ENCODE results near the gene ZBED4.

The ZBED4 gene

GRCh38 chr22:49884075-49884474 is 30.4 kb downstream of the ZBED4 start:
- TF ChIP-seq CTCF (conservative IDR thresholded peaks at IDR 0.05; ENCODE audit: low read depth, low read length) = no peak
- H3K4me3 ChIP-seq (ENCODE audit: low read length) = no peak overlapping the region
- DNase-seq (ENCODE audit: low read depth) = no peak

- H3K4me3 ChIP-seq (ENCODE audit: low read length) = no peak overlapping the region
- no peak for TF ChIP-seq CTCF (conservative IDR thresholded peaks at IDR 0.05; ENCODE audit: low read depth, low read length)
- no peak for DNase-seq (ENCODE audit: low read depth)
Measured at GRCh38 chr22:49884503-49885260, 31.0 kb downstream of the ZBED4 start.

- no peak for TF ChIP-seq CTCF (conservative IDR thresholded peaks at IDR 0.05; ENCODE audit: low read depth, low read length)
- no peak for DNase-seq (ENCODE audit: low read depth)
- no peak overlapping the region for H3K4me3 ChIP-seq (ENCODE audit: low read length)
Measured at GRCh38 chr22:49885281-49885680, 31.6 kb downstream of the ZBED4 start.

GRCh38 chr22:49885881-49886280 is 32.2 kb downstream of the ZBED4 start:
- TF ChIP-seq CTCF (conservative IDR thresholded peaks at IDR 0.05; ENCODE audit: low read depth, low read length) = no peak
- DNase-seq (ENCODE audit: low read depth) = no peak
- H3K4me3 ChIP-seq (ENCODE audit: low read length) = no peak overlapping the region

- DNase-seq (ENCODE audit: low read depth) = no peak
- H3K4me3 ChIP-seq (ENCODE audit: low read length) = no peak overlapping the region
- TF ChIP-seq CTCF (conservative IDR thresholded peaks at IDR 0.05; ENCODE audit: low read depth, low read length) = no peak
Measured at GRCh38 chr22:49886346-49887063, 32.9 kb downstream of the ZBED4 start.

GRCh38 chr22:49887064-49887451 is 33.4 kb downstream of the ZBED4 start:
- no peak for DNase-seq (ENCODE audit: low read depth)
- TF ChIP-seq CTCF (conservative IDR thresholded peaks at IDR 0.05; ENCODE audit: low read depth, low read length) = no peak
- H3K4me3 ChIP-seq (ENCODE audit: low read length) = no peak overlapping the region

- TF ChIP-seq CTCF (conservative IDR thresholded peaks at IDR 0.05; ENCODE audit: low read depth, low read length) = no peak
- no peak for DNase-seq (ENCODE audit: low read depth)
- no peak overlapping the region for H3K4me3 ChIP-seq (ENCODE audit: low read length)
Measured at GRCh38 chr22:49887702-49888101, 34.1 kb downstream of the ZBED4 start.
